ENCODE data around the gene GGA1.

Gene GGA1

DNA sequence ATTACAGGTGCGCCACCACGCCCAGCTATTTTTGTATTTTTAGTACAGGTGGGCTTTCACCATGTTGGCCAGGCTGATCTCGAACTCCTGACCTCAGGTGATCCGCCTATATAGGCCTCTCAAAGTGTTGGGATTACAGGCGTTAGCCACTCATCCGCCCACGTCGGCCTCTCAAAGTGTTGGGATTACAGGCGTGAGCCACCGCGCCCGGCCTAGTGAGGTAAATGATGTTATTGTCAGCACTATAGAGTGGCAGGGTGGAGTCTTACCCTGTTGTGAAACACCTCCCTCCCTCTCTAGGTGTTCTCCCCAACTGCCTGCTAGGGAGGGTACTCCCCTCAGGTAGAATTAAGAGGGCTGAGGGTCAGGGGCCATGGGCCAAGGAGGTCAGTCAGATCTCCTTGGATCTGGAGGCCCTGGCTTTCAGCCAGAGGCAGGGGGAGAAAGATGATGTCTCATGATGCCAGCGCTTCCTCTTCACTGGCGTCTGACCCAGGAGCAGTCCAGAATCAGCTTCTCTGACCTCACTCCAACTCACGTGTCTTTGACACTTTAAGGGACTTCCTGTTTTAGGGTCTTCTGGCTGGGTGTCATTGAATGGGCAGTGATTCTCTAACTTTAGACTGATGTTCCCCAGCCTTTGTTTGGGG is 2.0 kb downstream of the GGA1 start:
- Histone ChIP-seq H3K36me3 (ENCODE audit: insufficient read depth, low read length) (peaks cover 26% of the 10 kb centered on the region), H3K79me2 (ENCODE audit: insufficient read depth, low read length) (peaks cover 15% of the 10 kb centered on the region), H3K4me2 (ENCODE audit: low read length) (peak overlapping the region; percentile 90), H3K27ac (ENCODE audit: low read depth, low read length, poor library complexity, severe bottlenecking) (peak overlapping the region; percentile 92), H3K27me3 (ENCODE audit: insufficient read depth, low read length) (no peaks in the 10 kb centered on the region), H3K9me3 (ENCODE audit: low read length) (no peaks in the 10 kb centered on the region), H3K4me3 (ENCODE audit: low read depth, low read length, poor library complexity, severe bottlenecking) (peak overlapping the region; percentile 93), H3K4me1 (ENCODE audit: insufficient read depth, low read length, severe bottlenecking) (peaks cover 31% of the 10 kb centered on the region), H3K9ac (ENCODE audit: low read length) (peak overlapping the region; percentile 100), H3K9me2 (ENCODE audit: low read depth, low read length) (no peaks in the 10 kb centered on the region), H4K20me1 (ENCODE audit: insufficient read depth, low read length) (no peaks in the 10 kb centered on the region), H2AFZ (ENCODE audit: low read length) (no peak overlapping the region), H3F3A (ENCODE audit: insufficient read depth, low read length) (no peaks in the 10 kb centered on the region)
- TF ChIP-seq, protein P1, sequence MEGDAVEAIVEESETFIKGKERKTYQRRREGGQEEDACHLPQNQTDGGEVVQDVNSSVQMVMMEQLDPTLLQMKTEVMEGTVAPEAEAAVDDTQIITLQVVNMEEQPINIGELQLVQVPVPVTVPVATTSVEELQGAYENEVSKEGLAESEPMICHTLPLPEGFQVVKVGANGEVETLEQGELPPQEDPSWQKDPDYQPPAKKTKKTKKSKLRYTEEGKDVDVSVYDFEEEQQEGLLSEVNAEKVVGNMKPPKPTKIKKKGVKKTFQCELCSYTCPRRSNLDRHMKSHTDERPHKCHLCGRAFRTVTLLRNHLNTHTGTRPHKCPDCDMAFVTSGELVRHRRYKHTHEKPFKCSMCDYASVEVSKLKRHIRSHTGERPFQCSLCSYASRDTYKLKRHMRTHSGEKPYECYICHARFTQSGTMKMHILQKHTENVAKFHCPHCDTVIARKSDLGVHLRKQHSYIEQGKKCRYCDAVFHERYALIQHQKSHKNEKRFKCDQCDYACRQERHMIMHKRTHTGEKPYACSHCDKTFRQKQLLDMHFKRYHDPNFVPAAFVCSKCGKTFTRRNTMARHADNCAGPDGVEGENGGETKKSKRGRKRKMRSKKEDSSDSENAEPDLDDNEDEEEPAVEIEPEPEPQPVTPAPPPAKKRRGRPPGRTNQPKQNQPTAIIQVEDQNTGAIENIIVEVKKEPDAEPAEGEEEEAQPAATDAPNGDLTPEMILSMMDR (IDR thresholded peaks at IDR 0.05; ENCODE audit: low read length), result no peak
- no peak for TF ChIP-seq EZH2 (IDR thresholded peaks at IDR 0.05; ENCODE audit: borderline replicate concordance, low read length)

- Histone ChIP-seq H4K20me1 (ENCODE audit: insufficient read depth, low read length) (no peaks in the 10 kb centered on the region), H3K27ac (ENCODE audit: low read depth, low read length, poor library complexity, severe bottlenecking) (peak overlapping the region; percentile 92), H3K9me2 (ENCODE audit: low read depth, low read length) (no peaks in the 10 kb centered on the region), H3K79me2 (ENCODE audit: insufficient read depth, low read length) (peaks cover 15% of the 10 kb centered on the region), H3K4me3 (ENCODE audit: low read depth, low read length, poor library complexity, severe bottlenecking) (peak overlapping the region; percentile 93), H3K36me3 (ENCODE audit: insufficient read depth, low read length) (peaks cover 28% of the 10 kb centered on the region), H3K9ac (ENCODE audit: low read length) (peak overlapping the region; percentile 100; the same call in 1 of the 2 replicates), H3K4me1 (ENCODE audit: insufficient read depth, low read length, severe bottlenecking) (peaks cover 31% of the 10 kb centered on the region), H3K4me2 (ENCODE audit: low read length) (peak overlapping the region; percentile 90), H3K27me3 (ENCODE audit: insufficient read depth, low read length) (no peaks in the 10 kb centered on the region), H2AFZ (ENCODE audit: low read length) (no peak overlapping the region), H3F3A (ENCODE audit: insufficient read depth, low read length) (no peaks in the 10 kb centered on the region), H3K9me3 (ENCODE audit: low read length) (no peaks in the 10 kb centered on the region)
- TF ChIP-seq EZH2 (IDR thresholded peaks at IDR 0.05; ENCODE audit: borderline replicate concordance, low read length), result no peak
- TF ChIP-seq, protein P1 (IDR thresholded peaks at IDR 0.05; ENCODE audit: low read length), result no peak
Measured at GRCh38 chr22:37611207-37611606, 2.6 kb downstream of the GGA1 start.

DNA sequence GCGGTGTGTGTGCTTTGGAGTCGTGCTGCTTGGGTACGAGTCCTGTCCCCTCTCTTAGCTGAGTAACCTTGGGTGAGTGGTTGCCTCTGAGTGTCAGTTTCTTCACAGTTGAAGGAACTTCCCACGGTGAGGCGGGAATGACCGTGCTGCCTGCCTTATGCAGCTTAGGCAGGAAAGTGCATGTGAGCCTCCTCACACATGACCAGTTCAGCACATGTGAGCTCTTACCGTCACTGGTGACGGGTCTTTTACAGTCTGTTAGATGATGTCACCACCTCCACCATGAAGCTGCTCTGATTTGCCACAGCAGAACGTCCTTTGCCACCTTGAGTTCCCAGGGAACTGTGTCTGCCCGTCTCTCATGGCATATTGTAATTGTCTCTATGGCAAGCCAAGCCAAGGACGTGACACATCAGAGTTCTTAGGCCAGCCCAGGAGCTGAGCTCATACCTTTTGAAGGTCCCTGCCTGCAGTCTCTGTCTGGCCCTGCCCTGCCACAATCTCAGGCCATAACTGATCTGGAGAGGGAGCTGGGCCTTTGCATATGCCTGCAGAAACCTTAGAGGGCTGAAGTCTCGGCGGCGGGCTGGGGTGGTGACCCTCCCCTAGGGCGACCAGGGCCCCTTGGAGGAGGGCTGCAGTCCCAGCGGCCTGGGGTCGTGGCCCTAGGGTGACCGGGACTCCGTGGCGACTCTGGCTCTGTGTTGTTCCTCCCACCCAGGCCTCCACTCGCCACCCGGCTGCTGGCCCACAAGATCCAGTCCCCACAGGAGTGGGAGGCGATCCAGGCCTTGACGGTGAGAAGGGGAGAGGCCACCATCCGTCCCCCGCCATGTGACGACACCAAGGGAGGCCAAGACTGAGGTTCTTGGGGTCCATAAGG is 7.8 kb downstream of the GGA1 start:
- Histone ChIP-seq H3K9me2 (ENCODE audit: low read depth, low read length) (no peaks in the 10 kb centered on the region), H3K9ac (ENCODE audit: low read length) (no peak overlapping the region), H3K9me3 (ENCODE audit: low read length) (no peaks in the 10 kb centered on the region), H3K27me3 (ENCODE audit: insufficient read depth, low read length) (no peaks in the 10 kb centered on the region), H4K20me1 (ENCODE audit: insufficient read depth, low read length) (no peaks in the 10 kb centered on the region), H3K27ac (ENCODE audit: low read depth, low read length, poor library complexity, severe bottlenecking) (peak overlapping the region; percentile 92), H3K4me3 (ENCODE audit: low read depth, low read length, poor library complexity, severe bottlenecking) (no peak overlapping the region), H3K4me2 (ENCODE audit: low read length) (no peak overlapping the region), H3K4me1 (ENCODE audit: insufficient read depth, low read length, severe bottlenecking) (peaks cover 15% of the 10 kb centered on the region), H2AFZ (ENCODE audit: low read length) (no peak overlapping the region), H3K36me3 (ENCODE audit: insufficient read depth, low read length) (peaks cover 57% of the 10 kb centered on the region), H3K79me2 (ENCODE audit: insufficient read depth, low read length) (no peaks in the 10 kb centered on the region), H3F3A (ENCODE audit: insufficient read depth, low read length) (no peaks in the 10 kb centered on the region)
- TF ChIP-seq, protein P1 (IDR thresholded peaks at IDR 0.05; ENCODE audit: low read length), result no peak
- no peak for TF ChIP-seq EZH2 (IDR thresholded peaks at IDR 0.05; ENCODE audit: borderline replicate concordance, low read length)

All from OCI-LY1 (cell line).